GM21367 (cell line): Measurements from ENCODE around the gene MYL12B.
A peak's percentile ranks its signal among the peaks of the same experiment; 100 is the strongest.
"Not testable (repeated sequence)": the region's sequence is repeated elsewhere in the genome, so short reads cannot be mapped to it uniquely, and the experiment has no call there.

Source experiments
- ATAC-seq: cut with Tn5 transposase; IDR thresholded peaks from one replicate; pipeline ENCODE4 v1.9.1; 2021; ENCODE audit not compliant: unreplicated experiment

Gene MYL12B

GRCh38 chr18:3261373-3262233 is at the start of gene MYL12B:
Gene MYL12B, plus strand, starts transcription at chr18:3262133. Its CDS starts 10,766 bp downstream, at chr18:3272899.
- peak; percentile 72 for ATAC-seq

GRCh38 chr18:3212657-3213056 is 49.3 kb upstream of the MYL12B start:
- no peak for ATAC-seq

GRCh38 chr18:3213300-3214059 is 48.5 kb upstream of the MYL12B start:
- no peak for ATAC-seq

- ATAC-seq, result no peak
Observed at GRCh38 chr18:3214855-3215637, 46.9 kb upstream of the MYL12B start.

- no peak for ATAC-seq
Observed at GRCh38 chr18:3216987-3217386, 44.9 kb upstream of the MYL12B start.

- no peak for ATAC-seq
Observed at GRCh38 chr18:3217948-3218647, 43.8 kb upstream of the MYL12B start.

GRCh38 chr18:3218819-3219218 is 43.1 kb upstream of the MYL12B start:
- ATAC-seq, result no peak

- ATAC-seq, result no peak
Observed at GRCh38 chr18:3219241-3219630, 42.7 kb upstream of the MYL12B start.

GRCh38 chr18:3219631-3220335 is 42.1 kb upstream of the MYL12B start, which contains the start of gene MYOM1:
Gene MYOM1, minus strand, starts transcription at chr18:3219968. Its CDS starts 4,745 bp downstream, at chr18:3215223.
- ATAC-seq, result no peak

GRCh38 chr18:3220868-3221267 is 41.1 kb upstream of the MYL12B start:
- not testable (repeated sequence) for ATAC-seq

- no peak for ATAC-seq
Observed at GRCh38 chr18:3221496-3221895, 40.4 kb upstream of the MYL12B start.

- no peak for ATAC-seq
Observed at GRCh38 chr18:3223356-3223755, 38.6 kb upstream of the MYL12B start.

- no peak for ATAC-seq
Observed at GRCh38 chr18:3224223-3224622, 37.7 kb upstream of the MYL12B start.

GRCh38 chr18:3225588-3225987 is 36.3 kb upstream of the MYL12B start:
- ATAC-seq, result no peak

- ATAC-seq, result no peak
Observed at GRCh38 chr18:3226048-3226447, 35.9 kb upstream of the MYL12B start.

GRCh38 chr18:3230401-3231334 is 31.3 kb upstream of the MYL12B start:
- no peak for ATAC-seq

- ATAC-seq, result no peak
Observed at GRCh38 chr18:3233004-3233403, 28.9 kb upstream of the MYL12B start.

GRCh38 chr18:3233433-3234168 is 28.3 kb upstream of the MYL12B start:
- ATAC-seq, result no peak
